GM12865 (cell line): Measurements from ENCODE around the gene NDRG4.

Experiments used
- DNase-seq: peaks from one replicate; pipeline ENCODE4 v3.0.0; 2010; ENCODE audit warnings: low read depth
- H3K4me3 ChIP-seq: 2 replicates; pipeline ENCODE4 v1.5.1; 2011; ENCODE audit warnings: mild to moderate bottlenecking, low read depth, low read length, control low read depth
- CTCF ChIP-seq: IDR thresholded peaks from 2 replicates; pipeline ENCODE4 v1.5.1; 2011; ENCODE audit warnings: low read length, control low read depth, low read depth, inconsistent platforms; ENCODE audit not compliant: insufficient read depth; ENCODE audit errors: missing control alignments

NDRG4 gene

GRCh38 chr16:58518083-58518979, 18.4 kb downstream of the NDRG4 start:
- H3K4me3 ChIP-seq = peak overlapping the region; percentile 0
- no peak for TF ChIP-seq CTCF
- peak; percentile 60 for DNase-seq

GRCh38 chr16:58518980-58519368, 19.0 kb downstream of the NDRG4 start:
- no peak for TF ChIP-seq CTCF
- peak overlapping the region; percentile 0; the same call in 1 of the 2 replicates for H3K4me3 ChIP-seq
- no peak for DNase-seq

- H3K4me3 ChIP-seq = no peak overlapping the region
- no peak for DNase-seq
- TF ChIP-seq CTCF = no peak
Observed at GRCh38 chr16:58519707-58520106, 19.8 kb downstream of the NDRG4 start.

GRCh38 chr16:58530179-58530578, 30.2 kb downstream of the NDRG4 start:
- DNase-seq = no peak
- no peak for TF ChIP-seq CTCF
- no peak overlapping the region for H3K4me3 ChIP-seq

- TF ChIP-seq CTCF = no peak
- H3K4me3 ChIP-seq = no peak overlapping the region
- no peak for DNase-seq
Observed at GRCh38 chr16:58532414-58532813, 32.5 kb downstream of the NDRG4 start.

GRCh38 chr16:58533751-58534470, 34.0 kb downstream of the NDRG4 start:
- no peak for TF ChIP-seq CTCF
- DNase-seq = no peak
- H3K4me3 ChIP-seq = no peak overlapping the region

GRCh38 chr16:58535100-58535499, 35.2 kb downstream of the NDRG4 start:
- no peak for DNase-seq
- no peak for TF ChIP-seq CTCF
- H3K4me3 ChIP-seq = no peak overlapping the region
